WTC11 (cell line): ENCODE measurements around the gene NPPA. TPM values are rescaled to one million over a fixed set of nuclear protein-coding genes. Genes with fewer than 3 reads are reported as not detected.

Source experiments
- ATAC-seq: fragments of 200-7000 bp; cut with Tn5 transposase; 2 replicates; pipeline ENCODE4 v1.10.0; 2021; ENCODE audit warnings: mild to moderate bottlenecking, moderate library complexity
- CTCF ChIA-PET: fragments of 300-600 bp; sonication (Branson Sonifier 250); formaldehyde crosslinking; loops from one replicate; lab custom pipeline; 2021; ENCODE audit warnings: antibody characterized with exemption; lab: Charles Lee
- POLR2A ChIA-PET: fragments of 350-600 bp; sonication (Branson Sonifier 250); formaldehyde crosslinking; loops from one replicate; lab custom pipeline; 2021; ENCODE audit warnings: antibody characterized with exemption; lab: Charles Lee
- DNase-seq: peaks from one replicate; pipeline ENCODE4 v3.0.0; 2021; ENCODE audit warnings: low spot score
- H3K27ac Mint-ChIP-seq: 2 replicates; pipeline ENCODE4 v1.8.0; 2021; ENCODE audit warnings: mixed read lengths
- H3K27me3 Mint-ChIP-seq: 2 replicates; pipeline ENCODE4 v1.8.0; 2021; ENCODE audit warnings: low read depth, mild to moderate bottlenecking, moderate library complexity, mixed read lengths
- H3K36me3 Mint-ChIP-seq: 2 replicates; pipeline ENCODE4 v1.8.0; 2021; ENCODE audit warnings: mixed read lengths
- H3K4me1 Mint-ChIP-seq: 2 replicates; pipeline ENCODE4 v1.8.0; 2022; ENCODE audit warnings: mixed read lengths
- H3K4me3 Mint-ChIP-seq: 2 replicates; pipeline ENCODE4 v1.8.0; 2021; ENCODE audit warnings: mild to moderate bottlenecking, moderate library complexity, mixed read lengths
- H3K9me3 Mint-ChIP-seq: 2 replicates; pipeline ENCODE4 v1.8.0; 2021; ENCODE audit warnings: mixed read lengths
- ATF6 ChIP-seq: sonication (generic); formaldehyde crosslinking; IDR thresholded peaks from 2 replicates; pipeline ENCODE4 v1.8.1; 2023; ENCODE audit warnings: mild to moderate bottlenecking, missing genetic modification reagents
- CDX4 ChIP-seq: fragments of 250-450 bp; sonication (Bioruptor Pico); IDR thresholded peaks from 2 replicates; pipeline ENCODE4 v1.9.0; 2021; ENCODE audit warnings: moderate library complexity, mild to moderate bottlenecking, inconsistent platforms, borderline replicate concordance
- CREM ChIP-seq: sonication (generic); formaldehyde crosslinking; IDR thresholded peaks from 2 replicates; pipeline ENCODE4 v1.8.1; 2022; ENCODE audit warnings: mild to moderate bottlenecking, missing genetic modification reagents, moderate library complexity
- ELF4 ChIP-seq: sonication (generic); formaldehyde crosslinking; IDR thresholded peaks from 2 replicates; pipeline ENCODE4 v1.8.1; 2022; ENCODE audit warnings: low read depth, mild to moderate bottlenecking, moderate library complexity, missing genetic modification reagents
- ERG ChIP-seq: fragments of 250-450 bp; sonication (Bioruptor Pico); IDR thresholded peaks from 2 replicates; pipeline ENCODE4 v1.8.0; 2021; ENCODE audit warnings: mild to moderate bottlenecking
- ETV6 ChIP-seq: sonication (generic); formaldehyde crosslinking; IDR thresholded peaks from 2 replicates; pipeline ENCODE4 v1.8.1; 2022; ENCODE audit warnings: mild to moderate bottlenecking, missing genetic modification reagents
- GTF2I ChIP-seq: fragments of 250-450 bp; sonication (Bioruptor Pico); conservative IDR thresholded peaks from 2 replicates; pipeline ENCODE4 v1.4.0; 2021; ENCODE audit warnings: mild to moderate bottlenecking
- KAT7 ChIP-seq: sonication (generic); formaldehyde crosslinking; IDR thresholded peaks from 2 replicates; pipeline ENCODE4 v1.8.1; 2023; ENCODE audit warnings: missing genetic modification reagents, mild to moderate bottlenecking, borderline replicate concordance
- MYBL2 ChIP-seq: sonication (generic); formaldehyde crosslinking; IDR thresholded peaks from 2 replicates; pipeline ENCODE4 v1.8.1; 2023; ENCODE audit warnings: mild to moderate bottlenecking, moderate library complexity, missing genetic modification reagents
- NFYB ChIP-seq: sonication (generic); formaldehyde crosslinking; conservative IDR thresholded peaks from 2 replicates; pipeline ENCODE4 v1.8.0; 2022; ENCODE audit warnings: low read depth, missing genetic modification reagents
- PRRX2 ChIP-seq: fragments of 250-450 bp; sonication (Bioruptor Pico); IDR thresholded peaks from 2 replicates; pipeline ENCODE4 v1.8.0; 2021; ENCODE audit warnings: mild to moderate bottlenecking
- TP53 ChIP-seq: sonication (generic); formaldehyde crosslinking; IDR thresholded peaks from 2 replicates; pipeline ENCODE4 v1.8.1; 2023; ENCODE audit warnings: mild to moderate bottlenecking, missing genetic modification reagents
- ZNF121 ChIP-seq: sonication (generic); formaldehyde crosslinking; IDR thresholded peaks from 2 replicates; pipeline ENCODE4 v1.8.0; 2023; ENCODE audit warnings: missing genetic modification reagents
- ZNF317 ChIP-seq: sonication (generic); formaldehyde crosslinking; IDR thresholded peaks from 2 replicates; pipeline ENCODE4 v1.8.1; 2023; ENCODE audit warnings: low read depth, mild to moderate bottlenecking, moderate library complexity, missing genetic modification reagents, borderline replicate concordance
- total RNA-seq: library from RNA; stranded (reverse); gene quantifications from 3 replicates; pipeline ENCODE4 v1.2.3, GENCODE V29; 2021
- TF ChIP-seq, protein P1 (sequence below): fragments of 250-450 bp; sonication (Bioruptor Pico); IDR thresholded peaks from 2 replicates; pipeline ENCODE4 v1.9.0; 2021; ENCODE audit warnings: mild to moderate bottlenecking
- TF ChIP-seq, protein P2 (sequence below): sonication (generic); formaldehyde crosslinking; conservative IDR thresholded peaks from 2 replicates; pipeline ENCODE4 v1.8.1; 2023; ENCODE audit warnings: mild to moderate bottlenecking, low read depth, missing genetic modification reagents, moderate library complexity

NPPA gene
- total RNA-seq, 1 experiment from 2014 or later, result not detected

- ChIA-PET CTCF (interaction anchor here (1.3 to 2.6 kb wide), 2 partner anchors 15 to 38 kb away, joined by 4 to 8 read pairs; no protein-coding TSS in a partner anchor), POLR2A (interaction anchor here (0.6 to 0.7 kb wide), 3 partner anchors 36 to 479 kb away, joined by 3 to 4 read pairs (median 3); no protein-coding TSS in a partner anchor)
- Mint-ChIP-seq H3K9me3 (no peaks in the 10 kb centered on the region), H3K4me3 (no peak overlapping the region)
- TF ChIP-seq NFYB (CRISPR knock-in tag) (no peak), ZNF317 (CRISPR knock-in tag) (no peak), KAT7 (CRISPR knock-in tag) (no peak), PRRX2 (no peak)
- TF ChIP-seq, all 79 proteins: peak for 0
- Mint-ChIP-seq H3K36me3 (peaks cover 53% of the 10 kb centered on the region), H3K4me1 (no peaks in the 10 kb centered on the region), H3K27ac (no peak overlapping the region), H3K27me3 (no peaks in the 10 kb centered on the region)
- no peak for DNase-seq
- ATAC-seq, result no peak
These were observed 24.0 kb downstream of the NPPA start for GRCh38 chr1:11823366-11824137.

- H3K9me3 Mint-ChIP-seq, result no peaks in the 10 kb centered on the region
- TF ChIP-seq ZNF121 (CRISPR knock-in tag), result 0 out of 2 replicates have a peak, but pooled peaks have one; percentile 40
- TF ChIP-seq, protein P1, sequence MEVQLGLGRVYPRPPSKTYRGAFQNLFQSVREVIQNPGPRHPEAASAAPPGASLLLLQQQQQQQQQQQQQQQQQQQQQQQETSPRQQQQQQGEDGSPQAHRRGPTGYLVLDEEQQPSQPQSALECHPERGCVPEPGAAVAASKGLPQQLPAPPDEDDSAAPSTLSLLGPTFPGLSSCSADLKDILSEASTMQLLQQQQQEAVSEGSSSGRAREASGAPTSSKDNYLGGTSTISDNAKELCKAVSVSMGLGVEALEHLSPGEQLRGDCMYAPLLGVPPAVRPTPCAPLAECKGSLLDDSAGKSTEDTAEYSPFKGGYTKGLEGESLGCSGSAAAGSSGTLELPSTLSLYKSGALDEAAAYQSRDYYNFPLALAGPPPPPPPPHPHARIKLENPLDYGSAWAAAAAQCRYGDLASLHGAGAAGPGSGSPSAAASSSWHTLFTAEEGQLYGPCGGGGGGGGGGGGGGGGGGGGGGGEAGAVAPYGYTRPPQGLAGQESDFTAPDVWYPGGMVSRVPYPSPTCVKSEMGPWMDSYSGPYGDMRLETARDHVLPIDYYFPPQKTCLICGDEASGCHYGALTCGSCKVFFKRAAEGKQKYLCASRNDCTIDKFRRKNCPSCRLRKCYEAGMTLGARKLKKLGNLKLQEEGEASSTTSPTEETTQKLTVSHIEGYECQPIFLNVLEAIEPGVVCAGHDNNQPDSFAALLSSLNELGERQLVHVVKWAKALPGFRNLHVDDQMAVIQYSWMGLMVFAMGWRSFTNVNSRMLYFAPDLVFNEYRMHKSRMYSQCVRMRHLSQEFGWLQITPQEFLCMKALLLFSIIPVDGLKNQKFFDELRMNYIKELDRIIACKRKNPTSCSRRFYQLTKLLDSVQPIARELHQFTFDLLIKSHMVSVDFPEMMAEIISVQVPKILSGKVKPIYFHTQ (CRISPR knock-in tag), result no peak
- no peak for TF ChIP-seq ERG (CRISPR knock-in tag)
- TF ChIP-seq TP53 (CRISPR knock-in tag), result no peak
- TF ChIP-seq CDX4 (CRISPR knock-in tag), result no peak
- TF ChIP-seq, all 79 proteins: peak for 1
- no peak overlapping the region for H3K4me3 Mint-ChIP-seq
- H3K27ac Mint-ChIP-seq, result no peak overlapping the region
- no peaks in the 10 kb centered on the region for H3K4me1 Mint-ChIP-seq
- no peaks in the 10 kb centered on the region for H3K27me3 Mint-ChIP-seq
- ATAC-seq (no peak), DNase-seq (no peak)
- H3K36me3 Mint-ChIP-seq, result peaks cover 52% of the 10 kb centered on the region
- POLR2A ChIA-PET, result no interaction called here
- CTCF ChIA-PET, result interaction anchor here (0.9 kb wide), 1 partner anchor 16 kb away, joined by 3 read pairs; no protein-coding TSS in a partner anchor
These were observed 25.5 kb downstream of the NPPA start for GRCh38 chr1:11822091-11822490.

DNA sequence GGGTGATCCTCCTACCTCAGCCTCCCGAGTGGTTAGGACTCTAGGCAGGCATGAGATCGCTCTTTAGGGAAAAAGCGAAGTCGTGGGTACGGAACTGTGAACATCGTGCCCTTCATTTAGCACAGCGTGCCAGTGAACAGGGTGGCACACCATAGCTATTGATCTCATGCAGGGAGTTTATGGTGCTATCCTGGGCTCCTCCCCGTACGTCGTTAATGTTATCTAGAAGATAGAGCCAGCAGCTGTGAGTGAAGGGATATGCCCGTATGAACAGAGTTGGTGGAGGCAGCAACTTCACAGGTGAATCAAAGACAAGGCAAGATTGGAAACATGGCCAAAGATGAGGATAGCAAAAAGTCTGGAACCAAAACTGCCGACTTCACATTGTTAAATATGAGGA is 30.4 kb downstream of the NPPA start:
- POLR2A ChIA-PET, result no interaction called here
- H3K27me3 Mint-ChIP-seq, result no peaks in the 10 kb centered on the region
- CTCF ChIA-PET, result no interaction called here
- DNase-seq, result no peak
- no peak overlapping the region for H3K4me3 Mint-ChIP-seq
- H3K27ac Mint-ChIP-seq, result no peak overlapping the region
- ATAC-seq, result no peak
- TF ChIP-seq, protein P2, sequence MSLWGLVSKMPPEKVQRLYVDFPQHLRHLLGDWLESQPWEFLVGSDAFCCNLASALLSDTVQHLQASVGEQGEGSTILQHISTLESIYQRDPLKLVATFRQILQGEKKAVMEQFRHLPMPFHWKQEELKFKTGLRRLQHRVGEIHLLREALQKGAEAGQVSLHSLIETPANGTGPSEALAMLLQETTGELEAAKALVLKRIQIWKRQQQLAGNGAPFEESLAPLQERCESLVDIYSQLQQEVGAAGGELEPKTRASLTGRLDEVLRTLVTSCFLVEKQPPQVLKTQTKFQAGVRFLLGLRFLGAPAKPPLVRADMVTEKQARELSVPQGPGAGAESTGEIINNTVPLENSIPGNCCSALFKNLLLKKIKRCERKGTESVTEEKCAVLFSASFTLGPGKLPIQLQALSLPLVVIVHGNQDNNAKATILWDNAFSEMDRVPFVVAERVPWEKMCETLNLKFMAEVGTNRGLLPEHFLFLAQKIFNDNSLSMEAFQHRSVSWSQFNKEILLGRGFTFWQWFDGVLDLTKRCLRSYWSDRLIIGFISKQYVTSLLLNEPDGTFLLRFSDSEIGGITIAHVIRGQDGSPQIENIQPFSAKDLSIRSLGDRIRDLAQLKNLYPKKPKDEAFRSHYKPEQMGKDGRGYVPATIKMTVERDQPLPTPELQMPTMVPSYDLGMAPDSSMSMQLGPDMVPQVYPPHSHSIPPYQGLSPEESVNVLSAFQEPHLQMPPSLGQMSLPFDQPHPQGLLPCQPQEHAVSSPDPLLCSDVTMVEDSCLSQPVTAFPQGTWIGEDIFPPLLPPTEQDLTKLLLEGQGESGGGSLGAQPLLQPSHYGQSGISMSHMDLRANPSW (CRISPR knock-in tag), result no peak
- TF ChIP-seq NFYB (CRISPR knock-in tag), result no peak
- TF ChIP-seq MYBL2, result no peak
- TF ChIP-seq ELF4 (CRISPR knock-in tag), result no peak
- TF ChIP-seq GTF2I (CRISPR knock-in tag), result no peak
- TF ChIP-seq CREM (CRISPR knock-in tag), result no peak
- no peak for TF ChIP-seq ETV6 (CRISPR knock-in tag)
- TF ChIP-seq ATF6 (CRISPR knock-in tag), result no peak
- peaks cover 52% of the 10 kb centered on the region for H3K36me3 Mint-ChIP-seq
- H3K9me3 Mint-ChIP-seq, result no peaks in the 10 kb centered on the region
- H3K4me1 Mint-ChIP-seq, result no peaks in the 10 kb centered on the region
